NOMO-1 treated with dmso at 0.1 percent for 144 hours (cell line): ENCODE data around the gene RARRES1.

Experiments used
- DNase-seq: peaks from one replicate; lab custom pipeline; 2025; ENCODE audit not compliant: unreplicated experiment; lab: John Stamatoyannopoulos, UW

The RARRES1 gene

GRCh38 chr3:158737410-158737809, 5.2 kb upstream of the RARRES1 start:
- no peak for DNase-seq

GRCh38 chr3:158735296-158736033, 3.2 kb upstream of the RARRES1 start:
- DNase-seq = no peak

- DNase-seq = no peak
Observed at GRCh38 chr3:158733656-158734055, 1.4 kb upstream of the RARRES1 start.

GRCh38 chr3:158732856-158733200, 571 bp upstream of the RARRES1 start:
- DNase-seq = no peak

- DNase-seq = no peak
Observed at GRCh38 chr3:158731486-158731885, 771 bp downstream of the RARRES1 start.

- no peak for DNase-seq
Observed at GRCh38 chr3:158728851-158729250, 3.4 kb downstream of the RARRES1 start.

GRCh38 chr3:158728061-158728377, 4.2 kb downstream of the RARRES1 start:
- no peak for DNase-seq

GRCh38 chr3:158727206-158728060, 4.8 kb downstream of the RARRES1 start:
- peak; percentile 85 for DNase-seq

GRCh38 chr3:158725348-158726011, 6.8 kb downstream of the RARRES1 start:
- DNase-seq = no peak

GRCh38 chr3:158723991-158724390, 8.3 kb downstream of the RARRES1 start:
- no peak for DNase-seq

GRCh38 chr3:158722108-158722507, 10.1 kb downstream of the RARRES1 start:
- no peak for DNase-seq

- DNase-seq = no peak
Observed at GRCh38 chr3:158718490-158719170, 13.6 kb downstream of the RARRES1 start.

GRCh38 chr3:158717576-158717975, 14.7 kb downstream of the RARRES1 start:
- no peak for DNase-seq

- no peak for DNase-seq
Observed at GRCh38 chr3:158713094-158713499, 19.2 kb downstream of the RARRES1 start.

GRCh38 chr3:158712443-158712842, 19.8 kb downstream of the RARRES1 start:
- no peak for DNase-seq

- no peak for DNase-seq
Observed at GRCh38 chr3:158711886-158712285, 20.4 kb downstream of the RARRES1 start.

- DNase-seq = no peak
Observed at GRCh38 chr3:158710601-158711000, 21.7 kb downstream of the RARRES1 start.

GRCh38 chr3:158709666-158710083, 22.6 kb downstream of the RARRES1 start:
- DNase-seq = no peak

GRCh38 chr3:158703566-158703965, 28.7 kb downstream of the RARRES1 start:
- no peak for DNase-seq

GRCh38 chr3:158702815-158703481, 29.3 kb downstream of the RARRES1 start:
- DNase-seq = no peak
